Endothelial cell (in vitro differentiated cells): ENCODE data around the gene RAX2. TPM values are rescaled to one million over a fixed set of nuclear protein-coding genes. Genes with fewer than 3 reads are reported as not detected.

Source experiments
- DNase-seq: peaks from one replicate; pipeline ENCODE4 v3.0.0; 2021; ENCODE audit warnings: low spot score
- H3K27ac Mint-ChIP-seq: one replicate; pipeline ENCODE4 v1.8.0; 2021; ENCODE audit warnings: mixed read lengths, inconsistent platforms; ENCODE audit not compliant: unreplicated experiment
- H3K27me3 Mint-ChIP-seq: one replicate; pipeline ENCODE4 v1.8.0; 2021; ENCODE audit warnings: mild to moderate bottlenecking, moderate library complexity, mixed read lengths, inconsistent platforms; ENCODE audit not compliant: unreplicated experiment
- H3K36me3 Mint-ChIP-seq: one replicate; pipeline ENCODE4 v1.8.0; 2021; ENCODE audit warnings: mild to moderate bottlenecking, low read depth, mixed read lengths, inconsistent platforms; ENCODE audit not compliant: unreplicated experiment
- H3K4me1 Mint-ChIP-seq: one replicate; pipeline ENCODE4 v1.8.0; 2021; ENCODE audit warnings: mild to moderate bottlenecking, mixed read lengths, inconsistent platforms; ENCODE audit not compliant: unreplicated experiment
- H3K4me3 Mint-ChIP-seq: one replicate; pipeline ENCODE4 v1.8.0; 2021; ENCODE audit warnings: mild to moderate bottlenecking, mixed read lengths, inconsistent platforms; ENCODE audit not compliant: unreplicated experiment
- H3K9me3 Mint-ChIP-seq: one replicate; pipeline ENCODE4 v1.8.0; 2021; ENCODE audit warnings: mixed read lengths, inconsistent platforms; ENCODE audit not compliant: unreplicated experiment
- CTCF ChIP-seq: fragments of 200-600 bp; sonication (generic); IDR thresholded peaks from one replicate; pipeline ENCODE4 v1.5.0; 2021; ENCODE audit warnings: antibody characterized with exemption; ENCODE audit not compliant: unreplicated experiment
- total RNA-seq: library from RNA; stranded (reverse); fragmentation: NEBNext Ultra II Directional; extraction: Animal tissue kit (Norgen Biotek cat#: 25700); gene quantifications from one replicate; pipeline ENCODE4 v1.2.1, GENCODE V29; 2021; ENCODE audit not compliant: unreplicated experiment

Gene RAX2
- total RNA-seq, 1 donor from 2014 or later = not detected

GRCh38 chr19:3762501-3763459, 9.2 kb downstream of the RAX2 start, which contains the start of gene MRPL54:
Gene MRPL54, plus strand, starts transcription at chr19:3762682. Its CDS starts 19 bp downstream, at chr19:3762701.
- DNase-seq = peak; percentile 99
- Mint-ChIP-seq H3K4me1 (peaks cover 8% of the 10 kb centered on the region), H3K9me3 (no peaks in the 10 kb centered on the region), H3K27me3 (peaks cover 2% of the 10 kb centered on the region), H3K36me3 (peaks cover 8% of the 10 kb centered on the region), H3K27ac (peak within 1 kb of the TSS; percentile 98), H3K4me3 (peak within 1 kb of the TSS; percentile 99)
- TF ChIP-seq CTCF = no peak

GRCh38 chr19:3762130-3762473, 9.9 kb downstream of the RAX2 start:
- TF ChIP-seq CTCF = no peak
- Mint-ChIP-seq H3K4me1 (peaks cover 8% of the 10 kb centered on the region), H3K36me3 (peaks cover 8% of the 10 kb centered on the region), H3K9me3 (no peaks in the 10 kb centered on the region), H3K27me3 (peaks cover 2% of the 10 kb centered on the region), H3K4me3 (peak overlapping the region; percentile 95), H3K27ac (peak overlapping the region; percentile 98)
- no peak for DNase-seq

- peak within 1 kb of the TSS; percentile 99 for H3K4me3 Mint-ChIP-seq
- peak; percentile 98 for DNase-seq
- no peaks in the 10 kb centered on the region for H3K9me3 Mint-ChIP-seq
- H3K27me3 Mint-ChIP-seq = peaks cover 2% of the 10 kb centered on the region
- H3K4me1 Mint-ChIP-seq = peaks cover 8% of the 10 kb centered on the region
- peaks cover 6% of the 10 kb centered on the region for H3K36me3 Mint-ChIP-seq
- TF ChIP-seq CTCF = peak; percentile 62
- H3K27ac Mint-ChIP-seq = peak within 1 kb of the TSS; percentile 98
Measured at GRCh38 chr19:3761382-3762129, 10.5 kb downstream of the RAX2 start, which contains the start of gene APBA3. Gene APBA3, minus strand, starts transcription at chr19:3761692. Its CDS starts 1,428 bp downstream, at chr19:3760264.

- no peaks in the 10 kb centered on the region for H3K27me3 Mint-ChIP-seq
- peak overlapping the region; percentile 99 for H3K4me3 Mint-ChIP-seq
- H3K27ac Mint-ChIP-seq = peak overlapping the region; percentile 72
- DNase-seq = no peak
- H3K9me3 Mint-ChIP-seq = no peaks in the 10 kb centered on the region
- H3K36me3 Mint-ChIP-seq = peaks cover 4% of the 10 kb centered on the region
- peaks cover 8% of the 10 kb centered on the region for H3K4me1 Mint-ChIP-seq
- no peak for TF ChIP-seq CTCF
Measured at GRCh38 chr19:3760871-3761361, 11.1 kb downstream of the RAX2 start.
